GM12891 (cell line): ENCODE results near the gene C3orf33.

Source experiments
- PAX5 ChIP-seq: IDR thresholded peaks from 2 replicates; pipeline ENCODE4 v1.6.1; 2011; ENCODE audit warnings: low read length, moderate library complexity, mild to moderate bottlenecking; ENCODE audit not compliant: insufficient read depth, severe bottlenecking
- POLR2A ChIP-seq: IDR thresholded peaks from 2 replicates; pipeline ENCODE4 v1.6.1; 2011; ENCODE audit warnings: low read depth, low read length, control low read depth
- POLR2AphosphoS5 ChIP-seq: IDR thresholded peaks from 2 replicates; pipeline ENCODE4 v1.6.1; 2011; ENCODE audit warnings: low read depth, low read length, control low read depth
- POU2F2 ChIP-seq: IDR thresholded peaks from 2 replicates; pipeline ENCODE4 v1.6.1; 2011; ENCODE audit warnings: low read depth, mild to moderate bottlenecking, control low read depth, low read length, moderate library complexity
- SPI1 ChIP-seq: IDR thresholded peaks from 2 replicates; pipeline ENCODE4 v1.6.1; 2011; ENCODE audit warnings: low read depth, low read length, control low read depth
- TAF1 ChIP-seq: IDR thresholded peaks from 2 replicates; pipeline ENCODE4 v1.6.1; 2011; ENCODE audit warnings: low read depth, low read length, control low read depth

DNA sequence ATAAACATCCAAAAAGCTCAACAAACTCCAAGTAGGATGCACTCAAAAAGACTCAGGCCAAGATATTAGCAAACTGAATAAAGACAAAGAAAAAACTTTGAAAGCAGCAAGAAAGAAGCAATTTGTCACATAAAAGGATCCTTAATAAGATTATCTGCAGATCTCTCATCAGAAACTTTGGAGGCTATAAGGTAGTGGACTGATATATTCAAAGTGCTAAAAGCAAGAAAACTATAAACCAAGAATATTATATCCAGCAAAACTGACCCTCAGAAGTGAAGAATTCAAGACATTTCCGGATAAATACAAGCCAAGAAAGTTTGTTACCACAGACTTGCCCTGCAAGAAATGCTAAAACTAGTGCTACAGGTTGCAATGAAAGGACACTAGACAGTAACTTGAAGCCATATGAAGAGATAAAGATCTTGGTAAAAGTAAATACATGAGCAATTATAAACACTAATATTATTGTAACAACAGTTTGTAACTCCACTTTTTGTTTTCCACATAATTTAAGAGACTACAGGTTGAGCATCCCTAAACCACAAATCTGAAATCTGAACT is 23.6 kb downstream of the C3orf33 start:
- no peak for TF ChIP-seq POLR2A
- no peak for TF ChIP-seq POLR2AphosphoS5
- no peak for TF ChIP-seq TAF1
- no peak for TF ChIP-seq SPI1
- TF ChIP-seq PAX5, result no peak
- TF ChIP-seq POU2F2, result no peak
